Astrocyte of the spinal cord (primary cell): Measurements from ENCODE around the gene NR1I2.

Experiments used
- DNase-seq: peaks from one replicate; pipeline ENCODE4 v3.0.0; 2011; ENCODE audit warnings: low read depth, low spot score
- H3K4me3 ChIP-seq: 2 replicates; pipeline ENCODE4 v1.5.1; 2011; ENCODE audit warnings: low read depth, mild to moderate bottlenecking, low read length, moderate library complexity
- CTCF ChIP-seq: IDR thresholded peaks from 2 replicates; pipeline ENCODE4 v1.5.1; 2012; ENCODE audit warnings: low read depth, mild to moderate bottlenecking, low read length, inconsistent platforms
- in situ Hi-C: cut with HindIII; loops from 2 replicates; pipeline ENCODE4 v1.10.0; 2017; ENCODE audit warnings: low sequenced_read_pairs

Gene NR1I2

GRCh38 chr3:119781330-119782198 is at the start of gene NR1I2:
TSS of gene NR1I2 (plus strand) at chr3:119782101.
- DNase-seq, result no peak
- H3K4me3 ChIP-seq, result no peak within 1 kb of the TSS
- TF ChIP-seq CTCF, result no peak
- in situ Hi-C loops, result no loop called here

- no peak for TF ChIP-seq CTCF
- DNase-seq, result no peak
- no peak overlapping the region for H3K4me3 ChIP-seq
- in situ Hi-C loops, result no loop called here
These were observed 48.1 kb upstream of the NR1I2 start for GRCh38 chr3:119733812-119734211.

- H3K4me3 ChIP-seq, result no peak overlapping the region
- in situ Hi-C loops, result no loop called here
- no peak for DNase-seq
- TF ChIP-seq CTCF, result no peak
These were observed 43.2 kb upstream of the NR1I2 start for GRCh38 chr3:119738741-119739140.

- H3K4me3 ChIP-seq, result no peak overlapping the region
- no peak for DNase-seq
- in situ Hi-C loops, result no loop called here
- no peak for TF ChIP-seq CTCF
These were observed 40.0 kb upstream of the NR1I2 start for GRCh38 chr3:119741657-119742590.

- no peak overlapping the region for H3K4me3 ChIP-seq
- DNase-seq, result no peak
- no peak for TF ChIP-seq CTCF
- in situ Hi-C loops, result no loop called here
These were observed 38.0 kb upstream of the NR1I2 start for GRCh38 chr3:119743921-119744320.

GRCh38 chr3:119745942-119746341 is 36.0 kb upstream of the NR1I2 start:
- in situ Hi-C loops, result no loop called here
- H3K4me3 ChIP-seq, result no peak overlapping the region
- no peak for TF ChIP-seq CTCF
- DNase-seq, result no peak
